ENCODE measurements around the gene SPRED1. TPM values are rescaled to one million over a fixed set of nuclear protein-coding genes. Genes with fewer than 3 reads are reported as not detected.

Gene SPRED1
- total RNA-seq, 1 donor from 2014 or later = 9.4 TPM

DNA sequence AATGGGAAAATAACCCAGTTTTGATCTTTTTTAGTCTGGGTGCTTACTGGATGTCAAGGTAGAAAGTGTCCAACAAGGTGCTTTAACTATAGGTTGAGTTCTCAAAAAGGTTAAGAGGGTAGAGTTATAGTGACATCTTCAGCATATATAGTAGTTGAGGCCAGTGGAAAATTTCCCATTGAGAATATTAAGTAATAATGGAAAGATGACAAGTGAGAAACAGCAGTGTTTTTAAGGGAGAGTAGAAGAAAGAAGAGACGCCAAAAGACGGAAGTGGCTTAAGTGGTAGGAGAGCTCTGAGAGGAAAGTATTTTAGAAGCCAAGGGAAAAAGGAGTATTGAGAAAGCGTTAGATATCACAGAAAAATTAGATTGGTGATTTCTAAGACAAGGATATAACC lies 10.6 kb downstream of the SPRED1 start:
- TF ChIP-seq CTCF (IDR thresholded peaks at IDR 0.05) = no peak
- Histone ChIP-seq H3K9me3 (no peaks in the 10 kb centered on the region), H3K36me3 (no peaks in the 10 kb centered on the region), H3K27me3 (no peaks in the 10 kb centered on the region), H3K27ac (no peak overlapping the region), H3K4me3 (no peak overlapping the region), H3K4me1 (peaks cover 0 to 11% of the 10 kb centered on the region in 2 donors)
- intact Hi-C loops (cut with DNase I) = no loop called here
- no peak for DNase-seq (ENCODE audit: low spot score in 2 of 2)

GRCh38 chr15:38263996-38264395 lies 11.4 kb downstream of the SPRED1 start:
- H3K4me1 ChIP-seq = peaks cover 0 to 11% of the 10 kb centered on the region in 2 donors
- intact Hi-C loops (cut with DNase I) = no loop called here
- no peaks in the 10 kb centered on the region for H3K27me3 ChIP-seq
- DNase-seq (ENCODE audit: low spot score in 2 of 2) = no peak
- H3K4me3 ChIP-seq = no peak overlapping the region
- H3K9me3 ChIP-seq = no peaks in the 10 kb centered on the region
- no peaks in the 10 kb centered on the region for H3K36me3 ChIP-seq
- no peak overlapping the region for H3K27ac ChIP-seq
- TF ChIP-seq CTCF (IDR thresholded peaks at IDR 0.05) = no peak

GRCh38 chr15:38266247-38266986 lies 13.8 kb downstream of the SPRED1 start:
- H3K27me3 ChIP-seq = no peaks in the 10 kb centered on the region
- peak overlapping the region in 1 of 2 donors; percentile 40 for H3K4me3 ChIP-seq
- H3K27ac ChIP-seq = peak overlapping the region in 1 of 2 donors; percentile 37
- intact Hi-C loops (cut with DNase I) = no loop called here
- TF ChIP-seq CTCF (IDR thresholded peaks at IDR 0.05) = no peak
- H3K4me1 ChIP-seq = peaks cover 0 to 11% of the 10 kb centered on the region in 2 donors
- no peaks in the 10 kb centered on the region for H3K9me3 ChIP-seq
- DNase-seq (ENCODE audit: low spot score in 2 of 2) = no peak
- no peaks in the 10 kb centered on the region for H3K36me3 ChIP-seq

DNA sequence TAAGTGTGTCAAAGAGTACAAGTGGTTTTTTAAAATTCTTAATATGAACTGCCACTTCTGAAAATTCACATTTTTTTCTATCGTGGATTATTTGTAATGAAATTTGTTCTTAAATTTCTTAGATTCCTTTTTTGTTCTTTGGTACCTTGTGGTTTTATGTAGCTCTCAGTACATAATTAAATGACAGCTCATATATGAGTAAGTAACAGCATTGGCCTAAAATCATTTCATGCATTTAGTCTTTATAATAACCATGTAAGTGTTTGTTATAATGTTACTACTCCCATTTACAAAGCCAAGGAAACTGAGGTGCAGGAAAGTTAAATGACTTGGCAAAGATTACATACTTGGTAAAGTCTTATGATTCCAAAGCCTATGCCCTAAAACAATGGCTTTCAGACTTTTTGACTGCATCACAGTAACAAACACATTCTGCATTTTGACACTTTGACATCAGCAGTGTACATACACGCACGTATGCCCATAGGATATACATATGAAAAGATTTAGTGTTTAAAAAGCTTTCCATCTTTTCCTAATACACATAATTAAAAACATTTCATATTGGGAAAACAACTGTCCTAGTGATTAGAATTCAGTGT lies 14.9 kb downstream of the SPRED1 start:
- TF ChIP-seq CTCF (IDR thresholded peaks at IDR 0.05) = no peak
- H3K9me3 ChIP-seq = no peaks in the 10 kb centered on the region
- no peak overlapping the region for H3K4me3 ChIP-seq
- H3K27ac ChIP-seq = no peak overlapping the region
- H3K36me3 ChIP-seq = no peaks in the 10 kb centered on the region
- no peak for DNase-seq (ENCODE audit: low spot score in 2 of 2)
- intact Hi-C loops (cut with DNase I) = no loop called here
- no peaks in the 10 kb centered on the region for H3K27me3 ChIP-seq
- peaks cover 2 to 9% of the 10 kb centered on the region in 2 donors for H3K4me1 ChIP-seq

DNA sequence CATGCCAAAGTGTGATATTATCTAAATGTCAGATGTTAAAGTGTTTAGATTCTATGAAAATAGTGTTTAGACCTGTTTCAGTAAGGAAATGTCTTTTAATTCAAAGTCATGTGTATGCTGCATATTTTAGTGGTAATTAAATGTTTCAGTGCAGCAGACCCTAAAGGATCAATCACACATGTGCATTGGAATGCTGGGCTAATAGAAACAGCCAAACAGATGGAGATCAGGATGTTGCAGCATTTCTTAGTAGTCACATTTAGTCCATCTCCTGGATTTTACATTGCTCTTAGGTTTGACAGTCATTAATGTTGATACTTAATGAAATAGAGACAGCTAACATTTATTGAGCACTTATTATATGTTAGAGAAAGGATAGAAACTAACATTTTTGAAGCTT lies 18.5 kb downstream of the SPRED1 start:
- TF ChIP-seq CTCF (IDR thresholded peaks at IDR 0.05) = no peak
- no peaks in the 10 kb centered on the region for H3K36me3 ChIP-seq
- no peak overlapping the region for H3K4me3 ChIP-seq
- no peaks in the 10 kb centered on the region for H3K9me3 ChIP-seq
- peaks cover 2 to 10% of the 10 kb centered on the region in 2 donors for H3K4me1 ChIP-seq
- no peak overlapping the region for H3K27ac ChIP-seq
- H3K27me3 ChIP-seq = no peaks in the 10 kb centered on the region
- intact Hi-C loops (cut with DNase I) = no loop called here
- DNase-seq (ENCODE audit: low spot score in 2 of 2) = no peak
